22Rv1 (cell line): ENCODE data around the gene SH3BGRL2.

ENCODE experiments used
- CTCF ChIP-seq: fragments of 450-650 bp; IDR thresholded peaks from 2 replicates; pipeline ENCODE4 v1.5.1; 2017; ENCODE audit warnings: mild to moderate bottlenecking
- ZFX ChIP-seq: fragments of 450-650 bp; IDR thresholded peaks from 2 replicates; pipeline ENCODE4 v1.6.1; 2017; ENCODE audit warnings: antibody characterized with exemption, borderline replicate concordance

GRCh38 chr6:79705456-79705995, 74.4 kb downstream of the SH3BGRL2 start:
- TF ChIP-seq CTCF (no peak), ZFX (no peak)
